GM18508 (cell line): ENCODE measurements around the gene ARID4B.
"Not testable (repeated sequence)": the region's sequence is repeated elsewhere in the genome, so short reads cannot be mapped to it uniquely, and the experiment has no call there.

ENCODE experiments used
- ATAC-seq: cut with Tn5 transposase; IDR thresholded peaks from one replicate; pipeline ENCODE4 v1.9.1; 2021; ENCODE audit warnings: moderate number of reproducible peaks; ENCODE audit not compliant: insufficient read depth, unreplicated experiment

ARID4B gene

GRCh38 chr1:235278915-235279292, 49.1 kb downstream of the ARID4B start:
- no peak for ATAC-seq

GRCh38 chr1:235278233-235278914, 49.6 kb downstream of the ARID4B start:
- no peak for ATAC-seq

GRCh38 chr1:235277709-235278108, 50.3 kb downstream of the ARID4B start:
- ATAC-seq = no peak

GRCh38 chr1:235275836-235276235, 52.1 kb downstream of the ARID4B start:
- ATAC-seq = no peak

GRCh38 chr1:235275223-235275622, 52.8 kb downstream of the ARID4B start:
- peak; percentile 67 for ATAC-seq

- ATAC-seq = no peak
Observed at GRCh38 chr1:235272851-235273250, 55.1 kb downstream of the ARID4B start.

GRCh38 chr1:235270625-235271024, 57.4 kb downstream of the ARID4B start:
- no peak for ATAC-seq

GRCh38 chr1:235269990-235270389, 58.0 kb downstream of the ARID4B start:
- not testable (repeated sequence) for ATAC-seq

GRCh38 chr1:235268379-235269125, 59.4 kb downstream of the ARID4B start:
- no peak for ATAC-seq

- ATAC-seq = no peak
Observed at GRCh38 chr1:235266967-235267366, 61.0 kb downstream of the ARID4B start.

- ATAC-seq = no peak
Observed at GRCh38 chr1:235266325-235266724, 61.7 kb downstream of the ARID4B start.

- no peak for ATAC-seq
Observed at GRCh38 chr1:235265900-235266299, 62.1 kb downstream of the ARID4B start.

- ATAC-seq = no peak
Observed at GRCh38 chr1:235264327-235264726, 63.7 kb downstream of the ARID4B start.

- no peak for ATAC-seq
Observed at GRCh38 chr1:235262539-235262938, 65.4 kb downstream of the ARID4B start.

- no peak for ATAC-seq
Observed at GRCh38 chr1:235261243-235261642, 66.7 kb downstream of the ARID4B start.

GRCh38 chr1:235259133-235259778, 68.7 kb downstream of the ARID4B start:
- ATAC-seq = no peak

GRCh38 chr1:235258068-235258467, 69.9 kb downstream of the ARID4B start:
- ATAC-seq = not testable (repeated sequence)

- no peak for ATAC-seq
Observed at GRCh38 chr1:235254721-235255120, 73.3 kb downstream of the ARID4B start.

- no peak for ATAC-seq
Observed at GRCh38 chr1:235253219-235253962, 74.6 kb downstream of the ARID4B start.

- ATAC-seq = no peak
Observed at GRCh38 chr1:235250430-235250829, 77.5 kb downstream of the ARID4B start.
